ENCODE results near the gene EPHA8. TPM values are rescaled to one million over a fixed set of nuclear protein-coding genes. Genes with fewer than 3 reads are reported as not detected.

EPHA8 gene
- polyA plus RNA-seq, 1 of the 3 experiments (the other 2 are of a cell fraction): 0.02 TPM

DNA sequence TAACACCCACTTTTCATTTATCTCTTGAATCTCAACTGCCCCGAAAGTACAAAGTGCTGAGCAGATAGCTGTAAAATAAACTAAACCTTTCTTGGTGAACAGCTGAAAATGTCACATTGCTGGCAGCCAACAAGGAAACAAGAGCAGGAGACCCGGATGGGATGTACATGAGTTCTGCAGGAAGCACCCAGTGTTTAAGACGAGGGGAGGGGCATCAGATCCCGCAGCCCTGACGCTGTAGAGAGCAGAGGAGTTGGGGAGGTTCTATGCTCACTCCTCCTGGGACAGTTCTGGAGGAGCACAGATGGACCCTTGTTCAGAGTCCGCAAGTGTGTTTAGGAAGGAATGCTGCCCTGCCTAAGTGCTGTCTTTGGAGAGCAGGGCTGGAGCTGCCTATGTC, 32.0 kb upstream of the EPHA8 start:
- Histone ChIP-seq H3K9me2 (no peaks in the 10 kb centered on the region), H3K36me3 (replicated peaks in 1 of 2; ENCODE audit: control insufficient read depth in 1 of 2, insufficient read depth in 2 of 2, low read length in 1 of 2) (peaks cover 0 to 18% of the 10 kb centered on the region in 2 experiments), H4K20me1 (ENCODE audit: insufficient read depth) (no peaks in the 10 kb centered on the region), H3F3A (replicated peaks; ENCODE audit: insufficient read depth) (no peaks in the 10 kb centered on the region), H3K79me2 (ENCODE audit: insufficient read depth) (no peaks in the 10 kb centered on the region), H3K4me1 (ENCODE audit: control insufficient read depth in 1 of 2, insufficient read depth in 2 of 2, low read depth in 1 of 2, low read length in 1 of 2) (peaks cover 0 to 44% of the 10 kb centered on the region in 2 experiments; a peak in 1 of 4 replicates), H3K4me2 (no peak overlapping the region), H3K27me3 (ENCODE audit: insufficient read depth) (no peaks in the 10 kb centered on the region), H2AFZ (ENCODE audit: low read depth) (no peak overlapping the region), H3K27ac (ENCODE audit: low read depth in 2 of 2, low read length in 1 of 2) (no peak overlapping the region), H3K9ac (no peak overlapping the region), H3K4me3 (ENCODE audit: low read depth in 2 of 2, low read length in 1 of 2) (no peak overlapping the region), H3K9me3 (no peaks in the 10 kb centered on the region)
- POLR2A ChIA-PET: no interaction called here
- no peak for DNase-seq
- no peak for TF ChIP-seq TCF12 (IDR thresholded peaks at IDR 0.05)
- TF ChIP-seq, protein P1, sequence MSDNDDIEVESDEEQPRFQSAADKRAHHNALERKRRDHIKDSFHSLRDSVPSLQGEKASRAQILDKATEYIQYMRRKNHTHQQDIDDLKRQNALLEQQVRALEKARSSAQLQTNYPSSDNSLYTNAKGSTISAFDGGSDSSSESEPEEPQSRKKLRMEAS (IDR thresholded peaks at IDR 0.05; ENCODE audit: low read depth): no peak
- TF ChIP-seq RAD21 (IDR thresholded peaks at IDR 0.05; ENCODE audit: low read length): no peak
- TF ChIP-seq, protein P2, sequence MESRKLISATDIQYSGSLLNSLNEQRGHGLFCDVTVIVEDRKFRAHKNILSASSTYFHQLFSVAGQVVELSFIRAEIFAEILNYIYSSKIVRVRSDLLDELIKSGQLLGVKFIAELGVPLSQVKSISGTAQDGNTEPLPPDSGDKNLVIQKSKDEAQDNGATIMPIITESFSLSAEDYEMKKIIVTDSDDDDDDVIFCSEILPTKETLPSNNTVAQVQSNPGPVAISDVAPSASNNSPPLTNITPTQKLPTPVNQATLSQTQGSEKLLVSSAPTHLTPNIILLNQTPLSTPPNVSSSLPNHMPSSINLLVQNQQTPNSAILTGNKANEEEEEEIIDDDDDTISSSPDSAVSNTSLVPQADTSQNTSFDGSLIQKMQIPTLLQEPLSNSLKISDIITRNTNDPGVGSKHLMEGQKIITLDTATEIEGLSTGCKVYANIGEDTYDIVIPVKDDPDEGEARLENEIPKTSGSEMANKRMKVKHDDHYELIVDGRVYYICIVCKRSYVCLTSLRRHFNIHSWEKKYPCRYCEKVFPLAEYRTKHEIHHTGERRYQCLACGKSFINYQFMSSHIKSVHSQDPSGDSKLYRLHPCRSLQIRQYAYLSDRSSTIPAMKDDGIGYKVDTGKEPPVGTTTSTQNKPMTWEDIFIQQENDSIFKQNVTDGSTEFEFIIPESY (IDR thresholded peaks at IDR 0.05; ENCODE audit: borderline replicate concordance, low read depth): no peak
- TF ChIP-seq SIN3A (IDR thresholded peaks at IDR 0.05; ENCODE audit: borderline replicate concordance, low read depth, low read length): no peak
- TF ChIP-seq, protein P3, sequence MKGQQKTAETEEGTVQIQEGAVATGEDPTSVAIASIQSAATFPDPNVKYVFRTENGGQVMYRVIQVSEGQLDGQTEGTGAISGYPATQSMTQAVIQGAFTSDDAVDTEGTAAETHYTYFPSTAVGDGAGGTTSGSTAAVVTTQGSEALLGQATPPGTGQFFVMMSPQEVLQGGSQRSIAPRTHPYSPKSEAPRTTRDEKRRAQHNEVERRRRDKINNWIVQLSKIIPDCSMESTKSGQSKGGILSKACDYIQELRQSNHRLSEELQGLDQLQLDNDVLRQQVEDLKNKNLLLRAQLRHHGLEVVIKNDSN (IDR thresholded peaks at IDR 0.05; ENCODE audit: borderline replicate concordance, low read depth): no peak
- CTCF ChIA-PET: interaction anchor here (0.8 to 11.7 kb wide), 7 partner anchors 90 to 426 kb away, joined by 3 to 289 read pairs (median 3); partner anchors contain the start of gene C1QC
- WGBS (ENCODE audit: low lambda C conversion rate): 91% methylated on average over 5 of the region's 6 CpGs

DNA sequence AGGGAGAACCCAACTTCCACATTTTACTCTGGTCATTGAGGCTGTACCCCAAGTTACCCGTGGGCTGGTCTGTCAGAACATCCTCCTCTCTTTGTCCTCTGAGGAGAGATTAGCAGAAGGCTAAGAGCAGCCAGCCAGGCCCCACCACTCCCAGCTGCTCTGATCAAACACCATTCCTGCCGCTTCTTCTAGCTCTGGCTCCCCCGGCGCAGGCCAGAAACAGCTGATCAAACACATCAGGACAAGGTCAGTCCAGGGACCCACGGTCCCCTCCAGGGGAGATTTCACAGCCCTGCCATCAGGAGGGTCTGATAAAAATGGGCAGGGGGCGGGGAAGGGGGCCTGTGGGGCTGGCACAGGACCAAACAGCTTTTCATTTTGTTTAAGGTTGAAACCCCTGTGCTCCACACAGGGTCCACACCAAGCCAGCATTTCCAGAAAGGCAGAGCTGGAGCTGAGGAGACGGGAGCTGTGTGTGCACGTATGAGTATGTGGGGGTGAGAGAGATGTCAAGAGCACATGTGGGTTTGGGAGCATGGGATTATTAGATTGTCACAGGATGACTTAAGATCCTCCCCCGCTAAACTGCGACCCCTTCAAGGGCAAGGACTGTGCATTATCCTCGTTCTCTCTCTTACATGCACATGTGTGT, 29.9 kb upstream of the EPHA8 start:
- Histone ChIP-seq H2AFZ (ENCODE audit: low read depth) (no peak overlapping the region), H3K9me3 (no peaks in the 10 kb centered on the region), H3K4me2 (no peak overlapping the region), H3K79me2 (ENCODE audit: insufficient read depth) (no peaks in the 10 kb centered on the region), H3K4me1 (ENCODE audit: control insufficient read depth in 1 of 2, insufficient read depth in 2 of 2, low read depth in 1 of 2, low read length in 1 of 2) (peaks cover 0 to 24% of the 10 kb centered on the region in 2 experiments; a peak in 1 of 4 replicates), H3K9ac (no peak overlapping the region), H3K36me3 (replicated peaks in 1 of 2; ENCODE audit: control insufficient read depth in 1 of 2, insufficient read depth in 2 of 2, low read length in 1 of 2) (no peaks in the 10 kb centered on the region), H3F3A (replicated peaks; ENCODE audit: insufficient read depth) (no peaks in the 10 kb centered on the region), H3K27me3 (ENCODE audit: insufficient read depth) (no peaks in the 10 kb centered on the region), H3K9me2 (no peaks in the 10 kb centered on the region), H3K27ac (ENCODE audit: low read depth in 2 of 2, low read length in 1 of 2) (peak overlapping the region in 1 of 2 experiments; percentile 63; a peak in 1 of 4 replicates), H4K20me1 (ENCODE audit: insufficient read depth) (no peaks in the 10 kb centered on the region), H3K4me3 (ENCODE audit: low read depth in 2 of 2, low read length in 1 of 2) (no peak overlapping the region)
- ChIA-PET CTCF (interaction anchor here (1.1 to 11.7 kb wide), 4 partner anchors 10 to 112 kb away, joined by 3 to 289 read pairs (median 51); partner anchors contain the start of gene C1QC), POLR2A (interaction anchor here (0.9 to 1.6 kb wide), 2 partner anchors 39 to 113 kb away, joined by 3 to 7 read pairs; no protein-coding TSS in a partner anchor)
- 80% methylated on average over 8 of the region's 11 CpGs for WGBS (ENCODE audit: low lambda C conversion rate)
- peak; percentile 79 for DNase-seq
- TF ChIP-seq, protein P4, sequence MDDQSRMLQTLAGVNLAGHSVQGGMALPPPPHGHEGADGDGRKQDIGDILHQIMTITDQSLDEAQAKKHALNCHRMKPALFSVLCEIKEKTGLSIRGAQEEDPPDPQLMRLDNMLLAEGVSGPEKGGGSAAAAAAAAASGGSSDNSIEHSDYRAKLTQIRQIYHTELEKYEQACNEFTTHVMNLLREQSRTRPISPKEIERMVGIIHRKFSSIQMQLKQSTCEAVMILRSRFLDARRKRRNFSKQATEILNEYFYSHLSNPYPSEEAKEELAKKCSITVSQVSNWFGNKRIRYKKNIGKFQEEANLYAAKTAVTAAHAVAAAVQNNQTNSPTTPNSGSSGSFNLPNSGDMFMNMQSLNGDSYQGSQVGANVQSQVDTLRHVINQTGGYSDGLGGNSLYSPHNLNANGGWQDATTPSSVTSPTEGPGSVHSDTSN (IDR thresholded peaks at IDR 0.05): no peak
- TF ChIP-seq RAD21 (IDR thresholded peaks at IDR 0.05; ENCODE audit: low read length) (peak; percentile 12; the same call in 1 of the 2 replicates), RCOR1 (IDR thresholded peaks at IDR 0.05; ENCODE audit: low read length) (no peak), CHD2 (IDR thresholded peaks at IDR 0.05; ENCODE audit: low read length, partially characterized antibody) (no peak), TCF12 (IDR thresholded peaks at IDR 0.05) (no peak), POLR2AphosphoS5 (IDR thresholded peaks at IDR 0.05; ENCODE audit: low read depth, low read length) (no peak), SMC3 (IDR thresholded peaks at IDR 0.05; ENCODE audit: low read depth, low read length) (no peak), TAF1 (IDR thresholded peaks at IDR 0.05; ENCODE audit: borderline replicate concordance, low read depth, low read length) (no peak), RXRA (IDR thresholded peaks at IDR 0.05; ENCODE audit: borderline replicate concordance, low read depth) (no peak), FOSL2 (IDR thresholded peaks at IDR 0.05; ENCODE audit: borderline replicate concordance, low read depth) (no peak), NRF1 (IDR thresholded peaks at IDR 0.05; ENCODE audit: low read depth, low read length) (no peak), MXI1 (IDR thresholded peaks at IDR 0.05; ENCODE audit: low read depth, low read length) (peak; percentile 47; the same call in 1 of the 2 replicates), JUND (IDR thresholded peaks at IDR 0.05) (no peak), SIN3A (IDR thresholded peaks at IDR 0.05; ENCODE audit: borderline replicate concordance, low read depth, low read length) (no peak), TEAD4 (IDR thresholded peaks at IDR 0.05; ENCODE audit: borderline replicate concordance, insufficient read depth) (no peak), NFIC (IDR thresholded peaks at IDR 0.05; ENCODE audit: borderline replicate concordance) (no peak)
- TF ChIP-seq, protein P5, sequence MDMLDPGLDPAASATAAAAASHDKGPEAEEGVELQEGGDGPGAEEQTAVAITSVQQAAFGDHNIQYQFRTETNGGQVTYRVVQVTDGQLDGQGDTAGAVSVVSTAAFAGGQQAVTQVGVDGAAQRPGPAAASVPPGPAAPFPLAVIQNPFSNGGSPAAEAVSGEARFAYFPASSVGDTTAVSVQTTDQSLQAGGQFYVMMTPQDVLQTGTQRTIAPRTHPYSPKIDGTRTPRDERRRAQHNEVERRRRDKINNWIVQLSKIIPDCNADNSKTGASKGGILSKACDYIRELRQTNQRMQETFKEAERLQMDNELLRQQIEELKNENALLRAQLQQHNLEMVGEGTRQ (IDR thresholded peaks at IDR 0.05; ENCODE audit: borderline replicate concordance, low read depth, low read length): no peak
- TF ChIP-seq, protein P6, sequence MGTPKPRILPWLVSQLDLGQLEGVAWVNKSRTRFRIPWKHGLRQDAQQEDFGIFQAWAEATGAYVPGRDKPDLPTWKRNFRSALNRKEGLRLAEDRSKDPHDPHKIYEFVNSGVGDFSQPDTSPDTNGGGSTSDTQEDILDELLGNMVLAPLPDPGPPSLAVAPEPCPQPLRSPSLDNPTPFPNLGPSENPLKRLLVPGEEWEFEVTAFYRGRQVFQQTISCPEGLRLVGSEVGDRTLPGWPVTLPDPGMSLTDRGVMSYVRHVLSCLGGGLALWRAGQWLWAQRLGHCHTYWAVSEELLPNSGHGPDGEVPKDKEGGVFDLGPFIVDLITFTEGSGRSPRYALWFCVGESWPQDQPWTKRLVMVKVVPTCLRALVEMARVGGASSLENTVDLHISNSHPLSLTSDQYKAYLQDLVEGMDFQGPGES (IDR thresholded peaks at IDR 0.05; ENCODE audit: low read depth, low read length): no peak

Measured in SK-N-SH (cell line).